NCI-H345 treated with DMSO at 0.1 percent for 48 hours (cell line): ENCODE measurements around the gene KCNJ5.

Experiments
- DNase-seq: peaks from one replicate; lab custom pipeline; 2025; ENCODE audit not compliant: unreplicated experiment; lab: John Stamatoyannopoulos, UW

KCNJ5 gene

DNA sequence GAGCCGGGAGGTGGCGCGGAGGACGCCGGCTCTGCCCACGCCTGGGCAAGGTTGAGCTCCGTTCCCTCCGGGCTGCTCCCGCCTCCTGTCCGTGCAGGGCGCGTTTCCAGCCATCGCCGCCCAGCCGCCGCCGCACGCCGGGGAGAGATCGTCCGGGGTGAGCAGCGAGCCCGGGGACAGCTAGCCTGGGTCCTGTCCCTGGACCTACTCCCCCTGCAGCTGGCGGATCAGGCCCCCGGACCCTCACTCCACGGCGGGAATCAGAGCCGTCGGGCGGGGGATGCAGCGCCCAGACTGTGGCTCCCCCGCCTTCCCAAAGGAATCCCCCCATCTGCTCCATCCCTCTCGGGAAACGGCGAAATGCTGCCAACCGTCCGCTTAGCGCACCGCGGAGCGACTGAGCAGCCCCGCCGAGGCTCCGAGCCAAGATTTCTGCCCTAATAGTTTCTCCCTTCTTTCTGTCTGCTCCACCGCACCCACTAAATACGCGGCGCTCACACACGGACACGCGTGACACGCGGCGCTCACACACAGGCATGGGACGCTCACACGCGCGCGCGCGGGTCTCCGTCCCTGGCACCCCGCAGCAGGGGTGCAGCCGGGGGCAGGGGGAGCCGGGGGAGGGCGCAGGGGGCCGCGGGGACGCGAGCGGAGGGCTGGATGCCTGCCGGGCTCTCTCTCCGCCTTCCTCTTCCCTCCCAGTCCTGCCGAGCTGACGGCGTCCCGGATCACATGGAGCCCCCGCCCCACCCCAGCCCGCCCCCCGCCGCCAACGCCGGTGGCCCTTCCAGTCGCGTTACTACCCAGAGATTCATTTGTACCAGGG, at the start of gene KCNJ5:
Gene KCNJ5, plus strand, starts transcription at position 814 of the 826 bp plus-strand sequence. CDS start 19,918 bp downstream, outside the sequence.
- DNase-seq = peak; percentile 37

DNA sequence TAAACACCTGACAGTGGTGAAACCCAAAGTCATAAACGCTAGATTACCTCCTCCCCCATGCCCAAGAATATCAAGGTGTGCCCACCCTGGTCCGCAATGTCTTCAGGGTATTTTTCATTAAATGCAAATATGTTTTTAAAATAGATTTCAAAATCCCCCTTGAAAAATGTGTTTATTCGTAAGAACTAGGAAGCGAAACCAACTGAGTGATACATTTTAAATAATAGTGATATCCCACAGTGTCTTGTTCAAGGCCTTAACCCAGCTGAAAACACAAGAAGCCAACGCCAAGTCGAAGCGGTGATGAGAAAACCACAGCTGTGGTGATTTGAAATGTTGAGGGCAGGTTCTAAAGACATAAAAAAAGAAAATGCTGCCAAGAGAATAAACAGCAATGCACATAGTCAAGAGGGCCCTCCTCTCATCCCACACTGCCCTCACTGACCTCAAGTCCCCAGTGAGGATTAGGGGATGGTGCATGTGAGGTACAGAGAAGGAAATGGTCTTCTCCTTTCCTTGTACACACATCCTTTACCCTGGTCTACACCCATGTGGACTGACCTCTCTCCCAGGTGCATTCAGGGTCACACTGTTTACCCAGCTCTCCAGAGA, 49.6 kb upstream of the KCNJ5 start:
- no peak for DNase-seq

- DNase-seq = no peak
Measured at GRCh38 chr11:128843198-128843785, 47.9 kb upstream of the KCNJ5 start.

- no peak for DNase-seq
Measured at GRCh38 chr11:128845334-128845780, 45.8 kb upstream of the KCNJ5 start.

DNA sequence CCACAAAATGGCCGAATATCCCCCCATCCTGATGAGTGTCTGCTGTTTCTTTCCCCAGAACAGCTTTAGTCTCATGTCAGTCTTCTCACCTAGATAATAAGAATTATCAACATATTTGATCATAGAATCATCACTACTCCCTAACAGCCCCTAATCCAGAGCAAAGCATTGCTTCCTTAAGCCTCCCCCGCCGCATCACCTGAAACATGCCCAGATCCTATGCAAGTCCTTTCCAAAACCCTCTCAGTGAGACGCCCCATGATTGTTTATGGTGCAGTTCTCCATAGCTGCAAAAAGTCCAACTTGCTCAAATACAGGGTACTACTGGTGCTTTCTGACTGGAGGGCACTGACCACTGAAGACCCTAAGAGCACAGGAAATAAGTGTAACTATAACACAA, 44.2 kb upstream of the KCNJ5 start:
- DNase-seq = no peak

- DNase-seq = peak; percentile 10
Measured at GRCh38 chr11:128848815-128849455, 42.2 kb upstream of the KCNJ5 start.

DNA sequence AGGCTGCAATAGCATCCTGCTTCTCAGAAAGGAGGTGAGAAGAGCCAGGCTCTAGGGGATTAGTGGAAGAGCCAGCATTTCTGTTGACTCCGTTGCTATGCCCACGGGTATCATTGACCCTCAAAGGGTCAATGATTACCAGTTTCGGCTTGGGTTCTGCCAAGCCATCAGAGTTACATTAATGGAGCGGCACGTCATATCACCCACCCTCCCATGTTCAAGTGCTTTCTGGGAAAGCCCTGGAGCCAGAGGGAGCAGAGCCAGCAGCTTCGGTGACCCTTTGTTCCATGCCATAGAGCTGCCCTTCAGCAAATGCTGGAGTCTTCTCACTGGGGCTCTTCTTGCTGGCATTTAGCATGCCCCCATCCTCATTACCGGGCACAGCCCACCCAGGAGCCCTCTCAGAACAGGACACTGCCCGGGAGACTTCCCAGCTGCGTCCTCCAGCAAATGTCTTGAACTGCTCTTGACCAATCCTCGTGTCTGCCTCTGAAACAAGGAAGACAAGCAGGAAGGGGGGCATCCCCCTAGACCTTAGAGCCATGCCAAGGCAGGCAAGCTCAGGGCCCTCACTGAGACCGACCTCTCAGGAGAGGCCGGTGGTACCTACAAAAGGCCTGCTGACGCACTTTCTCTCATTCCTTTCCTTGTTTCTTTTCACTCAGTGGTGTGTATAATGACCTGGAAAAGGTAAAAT, 38.7 kb upstream of the KCNJ5 start:
- DNase-seq = no peak

- DNase-seq = no peak
Measured at GRCh38 chr11:128853559-128853958, 37.6 kb upstream of the KCNJ5 start.

DNA sequence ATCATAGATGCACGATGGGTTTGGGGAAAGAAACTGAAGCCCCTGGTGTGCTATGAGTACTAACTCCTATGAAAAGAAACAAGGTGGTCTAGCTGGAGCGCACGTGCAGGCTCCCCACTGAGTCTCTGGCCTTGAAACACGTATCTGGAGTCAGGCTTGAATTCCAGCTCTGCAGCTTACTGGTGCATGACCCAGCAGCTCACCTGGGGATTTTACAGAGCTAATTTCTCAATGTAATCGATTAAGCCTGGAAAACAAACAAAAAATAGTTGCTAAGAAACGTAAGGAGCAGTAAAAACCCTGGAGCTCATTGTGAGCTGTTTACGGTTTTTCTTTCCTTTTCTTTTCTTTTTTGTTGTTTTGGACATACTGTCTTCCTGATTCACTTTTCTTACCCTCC, 36.3 kb upstream of the KCNJ5 start:
- DNase-seq = no peak

DNA sequence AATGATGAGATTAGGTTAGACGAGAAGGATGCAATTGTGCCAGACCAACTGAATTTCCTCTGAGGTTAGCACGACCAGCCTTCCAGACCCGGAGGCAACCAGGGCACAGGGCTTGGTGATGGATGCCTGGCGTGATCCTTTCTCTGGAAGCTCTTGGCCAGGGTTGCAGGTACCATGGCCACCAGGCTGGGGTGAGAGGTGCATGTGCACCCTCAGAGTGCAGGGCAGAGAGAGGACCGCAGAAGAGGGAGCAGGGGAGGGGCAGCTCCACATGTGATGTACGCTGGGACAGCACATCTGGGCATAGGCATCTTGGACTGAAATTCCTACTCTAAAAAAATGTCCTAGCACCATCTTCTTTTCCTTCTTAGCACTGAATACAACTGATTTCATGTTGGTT, 34.9 kb upstream of the KCNJ5 start:
- no peak for DNase-seq

GRCh38 chr11:128857341-128857740, 33.8 kb upstream of the KCNJ5 start:
- no peak for DNase-seq

GRCh38 chr11:128859563-128860441, 31.4 kb upstream of the KCNJ5 start:
- no peak for DNase-seq

- DNase-seq = no peak
Measured at GRCh38 chr11:128860571-128861361, 30.4 kb upstream of the KCNJ5 start.

- DNase-seq = no peak
Measured at GRCh38 chr11:128862406-128862805, 28.8 kb upstream of the KCNJ5 start.

DNA sequence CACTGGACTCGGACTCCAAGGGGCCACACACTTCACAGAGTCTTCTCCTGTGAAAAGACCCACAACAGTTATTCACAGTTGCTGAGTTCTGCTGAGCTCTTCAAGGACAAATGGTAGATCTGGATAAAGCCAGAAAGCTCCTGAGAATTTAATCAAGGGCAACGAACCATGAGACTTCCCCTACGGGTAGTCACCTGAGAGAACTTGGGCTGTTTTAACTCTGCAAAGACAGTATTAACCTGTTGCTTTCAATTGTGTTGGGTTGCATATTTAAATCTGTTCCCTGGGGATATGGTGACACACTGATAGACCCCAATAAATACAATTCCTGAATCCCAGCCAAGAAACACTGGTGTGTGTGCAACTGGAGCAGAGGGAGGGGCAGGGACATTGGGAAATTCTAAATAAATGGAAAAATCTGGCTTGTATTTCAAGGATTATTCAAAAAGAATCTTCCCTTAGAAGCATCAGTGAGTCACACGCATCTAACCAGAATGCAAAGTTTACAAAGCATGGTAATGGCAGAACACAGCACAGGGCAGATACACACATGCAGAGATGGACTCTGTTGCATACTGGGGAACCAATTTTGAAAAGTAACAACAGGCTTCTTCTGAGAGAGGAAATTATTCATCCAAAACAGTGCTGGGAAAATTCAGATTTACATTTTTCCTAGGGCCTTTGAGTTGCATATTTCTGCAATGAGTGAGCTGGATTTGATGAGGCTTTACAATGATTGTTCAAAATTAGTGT, 28.1 kb upstream of the KCNJ5 start:
- no peak for DNase-seq

GRCh38 chr11:128865490-128865889, 25.7 kb upstream of the KCNJ5 start:
- no peak for DNase-seq

DNA sequence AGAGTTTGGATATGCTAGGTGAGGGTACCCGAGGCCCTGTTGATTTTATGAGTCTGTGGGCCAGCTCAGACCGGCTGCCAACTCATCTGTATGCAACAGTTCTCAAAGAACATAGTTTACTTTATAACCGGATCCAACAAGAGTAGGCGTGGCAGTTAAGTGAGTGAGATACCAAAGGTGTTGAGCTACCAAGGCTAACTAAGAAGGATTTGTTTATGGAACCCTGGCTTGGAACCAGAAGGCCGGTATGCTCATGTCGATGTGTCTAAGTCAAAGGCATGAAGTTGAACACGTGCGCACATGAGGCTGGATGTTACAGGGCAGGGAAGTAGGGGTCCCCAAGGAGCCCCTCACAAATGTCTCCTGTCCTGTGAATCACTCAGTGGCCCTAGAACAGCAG, 23.9 kb upstream of the KCNJ5 start, which contains the start of gene KCNJ1:
Gene KCNJ1, minus strand, starts transcription at position 20 of the 400 bp plus-strand sequence. CDS start 27,053 bp downstream, outside the sequence.
- no peak for DNase-seq
